Adipocyte (in vitro differentiated cells): Measurements from ENCODE around the gene GAD2.

Source experiments
- DNase-seq: peaks from one replicate; pipeline ENCODE4 v3.0.0-alpha.2; 2015; ENCODE audit warnings: low read depth
- H3K27me3 ChIP-seq: replicated peaks from 2 replicates; pipeline ENCODE4 v1.7.0; 2013; ENCODE audit warnings: mild to moderate bottlenecking, low read length, moderate library complexity; ENCODE audit not compliant: control insufficient read depth, insufficient read depth
- H3K36me3 ChIP-seq: 2 replicates; pipeline ENCODE4 v1.7.0; 2013; ENCODE audit warnings: low read length, mild to moderate bottlenecking, moderate library complexity; ENCODE audit not compliant: control insufficient read depth, insufficient read depth, severe bottlenecking
- H3K4me1 ChIP-seq: 2 replicates; pipeline ENCODE4 v1.7.0; 2013; ENCODE audit warnings: mild to moderate bottlenecking, low read length, moderate library complexity; ENCODE audit not compliant: control insufficient read depth, insufficient read depth
- H3K4me3 ChIP-seq: 2 replicates; pipeline ENCODE4 v1.7.0; 2013; ENCODE audit warnings: mild to moderate bottlenecking, low read length, moderate library complexity
- H3K9ac ChIP-seq: 2 replicates; pipeline ENCODE4 v1.7.0; 2013; ENCODE audit warnings: mild to moderate bottlenecking, low read length, moderate library complexity
- H3K9me3 ChIP-seq: 2 replicates; pipeline ENCODE4 v1.7.0; 2013; ENCODE audit warnings: mild to moderate bottlenecking, low read length, moderate library complexity; ENCODE audit not compliant: control insufficient read depth

GAD2 gene

GRCh38 chr10:26225322-26225721 lies 8.7 kb downstream of the GAD2 start:
- peaks cover 44% of the 10 kb centered on the region for H3K27me3 ChIP-seq
- H3K4me3 ChIP-seq = no peak overlapping the region
- no peak for DNase-seq

GRCh38 chr10:26227786-26228185 lies 11.2 kb downstream of the GAD2 start:
- Histone ChIP-seq H3K4me1 (no peaks in the 10 kb centered on the region), H3K9me3 (no peaks in the 10 kb centered on the region), H3K27me3 (peaks cover 26% of the 10 kb centered on the region), H3K36me3 (no peaks in the 10 kb centered on the region), H3K4me3 (no peak overlapping the region), H3K9ac (no peak overlapping the region)
- DNase-seq = no peak

More at GRCh38 chr10:26225322-26225721, 8.7 kb downstream of the GAD2 start:
- no peak overlapping the region for H3K9ac ChIP-seq
- no peaks in the 10 kb centered on the region for H3K4me1 ChIP-seq
- no peaks in the 10 kb centered on the region for H3K9me3 ChIP-seq
- no peaks in the 10 kb centered on the region for H3K36me3 ChIP-seq

- Histone ChIP-seq H3K36me3 (no peaks in the 10 kb centered on the region), H3K9ac (no peak overlapping the region), H3K4me1 (no peaks in the 10 kb centered on the region), H3K4me3 (no peak overlapping the region), H3K9me3 (no peaks in the 10 kb centered on the region), H3K27me3 (peaks cover 14% of the 10 kb centered on the region)
- no peak for DNase-seq
Measured at GRCh38 chr10:26232174-26232573, 15.6 kb downstream of the GAD2 start.

- H3K4me1 ChIP-seq = no peaks in the 10 kb centered on the region
- no peaks in the 10 kb centered on the region for H3K9me3 ChIP-seq
- H3K4me3 ChIP-seq = no peak overlapping the region
- no peaks in the 10 kb centered on the region for H3K36me3 ChIP-seq
- DNase-seq = no peak
- peaks cover 12% of the 10 kb centered on the region for H3K27me3 ChIP-seq
- no peak overlapping the region for H3K9ac ChIP-seq
Measured at GRCh38 chr10:26235761-26236160, 19.2 kb downstream of the GAD2 start.

GRCh38 chr10:26238378-26238777 lies 21.8 kb downstream of the GAD2 start:
- H3K27me3 ChIP-seq = peaks cover 16% of the 10 kb centered on the region
- DNase-seq = no peak
- no peak overlapping the region for H3K4me3 ChIP-seq
- no peaks in the 10 kb centered on the region for H3K9me3 ChIP-seq
- H3K9ac ChIP-seq = no peak overlapping the region
- H3K36me3 ChIP-seq = no peaks in the 10 kb centered on the region
- no peaks in the 10 kb centered on the region for H3K4me1 ChIP-seq

GRCh38 chr10:26242706-26243350 lies 26.3 kb downstream of the GAD2 start:
- Histone ChIP-seq H3K4me3 (no peak overlapping the region), H3K27me3 (peaks cover 23% of the 10 kb centered on the region), H3K9ac (no peak overlapping the region), H3K4me1 (no peaks in the 10 kb centered on the region), H3K9me3 (no peaks in the 10 kb centered on the region), H3K36me3 (no peaks in the 10 kb centered on the region)
- no peak for DNase-seq

GRCh38 chr10:26243351-26243720 lies 26.8 kb downstream of the GAD2 start:
- H3K36me3 ChIP-seq = no peaks in the 10 kb centered on the region
- H3K27me3 ChIP-seq = peaks cover 23% of the 10 kb centered on the region
- no peak for DNase-seq
- no peak overlapping the region for H3K4me3 ChIP-seq
- H3K9me3 ChIP-seq = no peaks in the 10 kb centered on the region
- no peaks in the 10 kb centered on the region for H3K4me1 ChIP-seq
- no peak overlapping the region for H3K9ac ChIP-seq

- no peak for DNase-seq
- no peaks in the 10 kb centered on the region for H3K9me3 ChIP-seq
- peaks cover 4% of the 10 kb centered on the region for H3K27me3 ChIP-seq
- H3K36me3 ChIP-seq = no peaks in the 10 kb centered on the region
- H3K4me3 ChIP-seq = no peak overlapping the region
- no peaks in the 10 kb centered on the region for H3K4me1 ChIP-seq
- no peak overlapping the region for H3K9ac ChIP-seq
Measured at GRCh38 chr10:26249681-26250080, 33.1 kb downstream of the GAD2 start.

- Histone ChIP-seq H3K27me3 (peaks cover 8% of the 10 kb centered on the region), H3K36me3 (no peaks in the 10 kb centered on the region), H3K9ac (no peak overlapping the region), H3K4me3 (no peak overlapping the region), H3K4me1 (no peaks in the 10 kb centered on the region), H3K9me3 (no peaks in the 10 kb centered on the region)
- no peak for DNase-seq
Measured at GRCh38 chr10:26251925-26252324, 35.4 kb downstream of the GAD2 start.

- DNase-seq = no peak
- Histone ChIP-seq H3K9ac (no peak overlapping the region), H3K4me3 (no peak overlapping the region), H3K27me3 (peaks cover 11% of the 10 kb centered on the region), H3K9me3 (no peaks in the 10 kb centered on the region), H3K4me1 (no peaks in the 10 kb centered on the region), H3K36me3 (no peaks in the 10 kb centered on the region)
Measured at GRCh38 chr10:26254616-26255015, 38.0 kb downstream of the GAD2 start.

- Histone ChIP-seq H3K9ac (no peak overlapping the region), H3K4me1 (no peaks in the 10 kb centered on the region), H3K9me3 (no peaks in the 10 kb centered on the region), H3K36me3 (no peaks in the 10 kb centered on the region), H3K27me3 (peaks cover 7% of the 10 kb centered on the region), H3K4me3 (no peak overlapping the region)
- DNase-seq = no peak
Measured at GRCh38 chr10:26259341-26259740, 42.8 kb downstream of the GAD2 start.

GRCh38 chr10:26269754-26270153 lies 53.2 kb downstream of the GAD2 start:
- H3K27me3 ChIP-seq = peaks cover 28% of the 10 kb centered on the region
- H3K36me3 ChIP-seq = no peaks in the 10 kb centered on the region
- DNase-seq = no peak
- H3K9me3 ChIP-seq = no peaks in the 10 kb centered on the region
- H3K4me1 ChIP-seq = peaks cover 9% of the 10 kb centered on the region
- H3K4me3 ChIP-seq = peak overlapping the region; percentile 76
- H3K9ac ChIP-seq = no peak overlapping the region
